KOPT-K1 (cell line): Measurements from ENCODE around the gene SMC3.
"Not testable (repeated sequence)": the region's sequence is repeated elsewhere in the genome, so short reads cannot be mapped to it uniquely, and the experiment has no call there.

Experiments
- H3K27ac ChIP-seq: fragments of 200-600 bp; sonication (generic); 2 replicates; pipeline ENCODE4 v1.5.1; 2016; ENCODE audit warnings: antibody characterized with exemption, mild to moderate bottlenecking, low read depth, low read length; ENCODE audit not compliant: poor library complexity, severe bottlenecking
- H3K36me3 ChIP-seq: fragments of 200-600 bp; sonication (generic); 2 replicates; pipeline ENCODE4 v1.5.1; 2017; ENCODE audit warnings: antibody characterized with exemption, mild to moderate bottlenecking, low read length, moderate library complexity; ENCODE audit not compliant: insufficient read depth
- H3K9me3 ChIP-seq: fragments of 200-600 bp; sonication (generic); 2 replicates; pipeline ENCODE4 v1.5.1; 2017; ENCODE audit warnings: antibody characterized with exemption, low read length, mild to moderate bottlenecking; ENCODE audit not compliant: insufficient read depth, poor library complexity, severe bottlenecking

Gene SMC3

GRCh38 chr10:110618230-110618610 is 50.7 kb downstream of the SMC3 start:
- Histone ChIP-seq H3K9me3 (no peaks in the 10 kb centered on the region), H3K36me3 (no peaks in the 10 kb centered on the region), H3K27ac (no peak overlapping the region)

GRCh38 chr10:110619514-110620397 is 52.3 kb downstream of the SMC3 start:
- no peaks in the 10 kb centered on the region for H3K9me3 ChIP-seq
- H3K27ac ChIP-seq: no peak overlapping the region
- H3K36me3 ChIP-seq: no peaks in the 10 kb centered on the region

- H3K27ac ChIP-seq: no peak overlapping the region
- no peaks in the 10 kb centered on the region for H3K9me3 ChIP-seq
- no peaks in the 10 kb centered on the region for H3K36me3 ChIP-seq
These were observed 52.9 kb downstream of the SMC3 start for GRCh38 chr10:110620398-110620719.

- H3K27ac ChIP-seq, H3K36me3 ChIP-seq, H3K9me3 ChIP-seq: not testable (repeated sequence)
These were observed 55.8 kb downstream of the SMC3 start for GRCh38 chr10:110623316-110623715.

GRCh38 chr10:110625356-110625894 is 57.9 kb downstream of the SMC3 start:
- Histone ChIP-seq H3K9me3 (no peaks in the 10 kb centered on the region), H3K27ac (no peak overlapping the region), H3K36me3 (no peaks in the 10 kb centered on the region)

GRCh38 chr10:110625951-110626855 is 58.7 kb downstream of the SMC3 start:
- no peak overlapping the region for H3K27ac ChIP-seq

GRCh38 chr10:110628161-110628560 is 60.7 kb downstream of the SMC3 start:
- no peak overlapping the region for H3K27ac ChIP-seq
- H3K36me3 ChIP-seq: no peaks in the 10 kb centered on the region
- H3K9me3 ChIP-seq: no peaks in the 10 kb centered on the region

More at GRCh38 chr10:110625951-110626855, 58.7 kb downstream of the SMC3 start:
- H3K9me3 ChIP-seq: no peaks in the 10 kb centered on the region
- H3K36me3 ChIP-seq: no peaks in the 10 kb centered on the region

GRCh38 chr10:110629680-110630191 is 62.2 kb downstream of the SMC3 start:
- Histone ChIP-seq H3K9me3 (no peaks in the 10 kb centered on the region), H3K27ac (no peak overlapping the region), H3K36me3 (no peaks in the 10 kb centered on the region)

DNA sequence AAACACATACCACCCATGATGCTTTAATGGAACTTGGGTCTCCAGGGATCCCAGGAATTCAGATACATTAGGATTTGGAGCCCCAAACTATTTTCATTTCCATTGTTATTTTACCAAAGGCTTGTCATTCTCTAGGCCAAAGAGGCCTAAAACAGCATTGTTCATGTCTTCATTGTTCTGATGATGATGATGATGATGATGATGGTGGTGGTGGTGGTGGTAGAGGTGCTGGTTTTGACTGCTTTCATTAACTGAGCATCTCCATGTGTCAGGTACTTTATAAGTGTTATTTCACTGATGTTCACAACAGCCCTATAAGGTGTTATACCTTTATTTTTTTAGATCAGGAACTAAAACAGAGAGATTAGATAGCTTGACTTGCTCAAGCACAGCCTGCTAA is 64.4 kb downstream of the SMC3 start:
- Histone ChIP-seq H3K36me3 (no peaks in the 10 kb centered on the region), H3K27ac (no peak overlapping the region), H3K9me3 (no peaks in the 10 kb centered on the region)

DNA sequence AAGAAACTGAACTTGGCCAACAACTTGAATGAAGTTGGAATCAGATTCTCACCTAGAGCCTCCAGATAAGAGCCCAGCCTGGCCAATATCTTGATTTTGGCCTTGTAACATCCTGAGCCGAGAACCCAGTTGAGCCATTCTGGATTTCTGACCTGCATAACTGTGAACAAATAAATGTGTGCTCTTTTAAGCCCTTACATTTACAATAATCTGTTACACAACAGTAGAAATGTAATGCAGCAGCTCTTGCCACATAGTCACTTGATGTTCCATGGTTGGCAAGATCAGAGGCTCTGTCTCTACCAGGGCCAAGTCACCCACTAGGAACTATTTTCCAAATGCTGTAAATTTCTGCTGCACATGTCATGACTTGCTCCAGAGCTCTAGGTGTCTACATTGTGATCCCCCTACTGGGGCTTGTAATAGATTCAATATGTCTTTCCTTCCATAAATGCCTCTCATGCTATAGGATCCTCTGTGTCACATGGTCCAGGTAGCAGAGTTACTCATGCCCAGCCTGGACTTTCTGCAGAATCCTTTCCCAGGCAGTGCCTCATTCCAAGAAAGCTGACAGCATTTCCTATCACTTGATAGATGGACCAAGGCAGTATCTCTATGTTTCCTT is 65.2 kb downstream of the SMC3 start:
- Histone ChIP-seq H3K9me3 (no peaks in the 10 kb centered on the region), H3K27ac (no peak overlapping the region), H3K36me3 (no peaks in the 10 kb centered on the region)

DNA sequence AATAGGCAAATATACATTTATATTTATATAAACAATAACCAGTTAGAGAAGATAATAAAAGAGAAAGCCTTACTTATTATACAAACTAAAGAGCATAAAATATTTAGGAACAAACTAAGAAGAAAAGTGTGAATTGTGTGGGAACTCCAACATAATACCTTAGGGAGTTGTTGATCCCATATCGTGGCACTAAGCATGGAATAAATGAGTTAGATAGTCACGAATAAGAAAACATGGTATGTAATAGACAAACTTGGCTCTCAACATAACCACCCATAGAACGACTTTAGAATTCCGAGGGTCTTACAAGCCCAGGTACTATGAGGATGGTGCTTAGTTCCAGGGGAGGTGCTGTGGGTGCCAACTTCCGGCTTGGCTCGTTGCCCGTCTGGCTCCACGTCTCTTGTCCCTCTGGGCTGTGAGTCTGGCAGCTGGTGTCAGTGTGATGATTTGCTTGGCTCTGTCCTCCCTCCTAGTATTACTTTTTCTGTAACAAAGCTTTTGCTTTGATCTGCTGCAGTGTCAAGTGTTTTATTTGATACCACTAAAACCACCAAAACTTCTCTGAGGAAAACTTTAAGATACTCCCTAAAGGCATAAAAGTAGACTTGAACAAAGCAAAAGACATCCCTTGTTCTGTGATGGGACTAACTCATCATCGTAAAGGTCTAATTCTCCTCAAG is 67.2 kb downstream of the SMC3 start:
- Histone ChIP-seq H3K9me3 (no peaks in the 10 kb centered on the region), H3K36me3 (no peaks in the 10 kb centered on the region), H3K27ac (no peak overlapping the region)

DNA sequence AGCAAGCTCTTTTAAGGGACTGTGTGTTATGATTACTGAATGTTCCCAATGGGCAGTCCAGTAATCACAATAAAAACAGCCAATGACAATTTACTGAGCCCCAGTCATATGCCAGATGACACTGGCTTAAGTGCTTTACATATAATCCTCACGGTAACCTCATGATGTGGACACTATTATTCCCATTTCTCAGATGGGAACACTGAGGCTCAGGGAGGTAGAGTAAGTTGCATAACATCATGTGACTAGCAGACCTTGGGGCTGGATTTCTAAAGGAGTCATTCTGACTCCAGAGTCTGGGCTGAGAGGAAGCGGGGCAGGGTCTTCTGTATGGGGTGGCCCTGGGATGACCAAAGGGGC is 69.1 kb downstream of the SMC3 start:
- Histone ChIP-seq H3K36me3 (no peaks in the 10 kb centered on the region), H3K27ac (no peak overlapping the region), H3K9me3 (no peaks in the 10 kb centered on the region)

GRCh38 chr10:110636932-110637557 is 69.5 kb downstream of the SMC3 start:
- Histone ChIP-seq H3K27ac (no peak overlapping the region), H3K36me3 (no peaks in the 10 kb centered on the region), H3K9me3 (no peaks in the 10 kb centered on the region)

GRCh38 chr10:110637558-110638053 is 70.1 kb downstream of the SMC3 start:
- Histone ChIP-seq H3K9me3 (peaks cover under 1% of the 10 kb centered on the region), H3K27ac (no peak overlapping the region), H3K36me3 (no peaks in the 10 kb centered on the region)
